DOHH2 (cell line): ENCODE results near the gene LY6G5C.

ENCODE experiments used
- H3F3A ChIP-seq: fragments of 200-600 bp; sonication (generic), shearing (Covaris generic); 2 replicates; pipeline ENCODE4 v1.6.0; 2016; ENCODE audit warnings: antibody characterized with exemption, mild to moderate bottlenecking; ENCODE audit not compliant: control insufficient read depth, insufficient read depth
- H3K27ac ChIP-seq: fragments of 200-600 bp; sonication (generic); 2 replicates; pipeline ENCODE4 v1.5.1; 2014; ENCODE audit warnings: low read depth, mild to moderate bottlenecking, low read length, moderate library complexity
- H3K27me3 ChIP-seq: fragments of 200-600 bp; sonication (generic); 2 replicates; pipeline ENCODE4 v1.6.1; 2014; ENCODE audit warnings: mild to moderate bottlenecking, low read length, mixed read lengths; ENCODE audit not compliant: control insufficient read depth
- H3K36me3 ChIP-seq: fragments of 200-600 bp; sonication (generic); 2 replicates; pipeline ENCODE4 v1.6.1; 2014; ENCODE audit warnings: mild to moderate bottlenecking, low read length, moderate library complexity, mixed read lengths; ENCODE audit not compliant: control insufficient read depth
- H3K4me1 ChIP-seq: fragments of 200-600 bp; sonication (generic); 2 replicates; pipeline ENCODE4 v1.6.1; 2014; ENCODE audit warnings: mild to moderate bottlenecking, low read length, mixed read lengths; ENCODE audit not compliant: control insufficient read depth
- H3K4me2 ChIP-seq: fragments of 200-600 bp; sonication (generic); 2 replicates; pipeline ENCODE4 v1.6.0; 2014; ENCODE audit warnings: mild to moderate bottlenecking, low read length, moderate library complexity
- H3K4me3 ChIP-seq: fragments of 200-600 bp; sonication (generic); 2 replicates; pipeline ENCODE4 v1.5.1; 2014; ENCODE audit warnings: mild to moderate bottlenecking, low read length, mixed read lengths
- H3K79me2 ChIP-seq: fragments of 200-600 bp; sonication (generic); 2 replicates; pipeline ENCODE4 v1.6.1; 2014; ENCODE audit warnings: mild to moderate bottlenecking, low read length, mixed read lengths; ENCODE audit not compliant: control insufficient read depth
- H3K9me2 ChIP-seq: fragments of 200-600 bp; sonication (generic); replicated peaks from 2 replicates; pipeline ENCODE4 v1.6.1; 2014; ENCODE audit warnings: mild to moderate bottlenecking, low read length, mixed read lengths; ENCODE audit not compliant: control insufficient read depth
- H3K9me3 ChIP-seq: fragments of 200-600 bp; sonication (generic); 2 replicates; pipeline ENCODE4 v1.6.1; 2014; ENCODE audit warnings: antibody characterized with exemption, low read length, mixed read lengths; ENCODE audit not compliant: control insufficient read depth, insufficient read depth
- H4K20me1 ChIP-seq: fragments of 200-600 bp; sonication (generic); 2 replicates; pipeline ENCODE4 v1.6.0; 2014; ENCODE audit warnings: low read depth, mild to moderate bottlenecking, antibody characterized with exemption, low read length, moderate library complexity; ENCODE audit not compliant: control insufficient read depth, insufficient read depth
- EZH2phosphoT487 ChIP-seq: fragments of 200-600 bp; sonication (generic); IDR thresholded peaks from 2 replicates; pipeline ENCODE4 v1.6.1; 2017; ENCODE audit warnings: borderline replicate concordance, mild to moderate bottlenecking, antibody characterized with exemption, low read length, moderate library complexity, mixed read lengths
- TF ChIP-seq, protein P1 (sequence below): fragments of 200-600 bp; sonication (generic); IDR thresholded peaks from one replicate; pipeline ENCODE4 v1.5.1; 2014; ENCODE audit warnings: antibody characterized with exemption, mild to moderate bottlenecking, low read depth, low read length; ENCODE audit not compliant: poor library complexity, severe bottlenecking

Gene LY6G5C

DNA sequence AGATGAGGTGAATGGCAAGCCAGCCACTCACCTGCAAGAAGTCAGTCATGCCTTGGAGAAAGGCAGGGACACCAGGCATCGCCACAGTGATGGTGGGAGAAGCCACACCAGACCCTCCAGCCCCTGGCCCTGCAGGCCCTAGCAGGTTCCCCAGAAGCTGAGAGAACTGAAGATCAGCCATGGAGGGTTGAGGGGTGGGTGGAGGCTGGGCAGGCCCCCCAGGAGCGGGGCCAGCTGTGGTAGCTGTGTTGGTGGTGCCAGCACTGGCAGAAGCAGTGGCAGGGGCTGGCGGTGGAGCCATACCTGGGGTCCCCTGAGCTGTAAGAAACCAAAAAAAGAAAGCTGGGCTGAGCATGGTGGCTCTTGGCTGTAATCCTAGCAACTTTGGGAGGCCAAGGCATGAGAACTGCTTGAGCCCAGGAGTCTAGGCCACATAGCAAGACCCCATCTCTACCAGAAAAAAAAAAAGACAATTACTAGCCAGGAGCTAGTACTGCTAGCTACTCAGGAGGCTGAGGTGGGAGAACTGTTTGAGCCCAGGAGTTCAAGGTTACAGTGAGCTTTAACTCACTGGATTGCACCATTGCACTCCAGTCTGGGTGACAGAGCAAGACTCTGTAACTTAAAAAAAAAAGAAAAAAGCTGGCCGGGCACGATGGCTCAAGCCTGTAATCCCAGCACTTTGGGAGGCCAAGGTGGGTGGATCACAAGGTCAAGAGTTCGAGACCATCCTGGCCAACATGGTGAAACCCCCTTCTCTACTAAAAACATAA is 37.9 kb downstream of the LY6G5C start:
- TF ChIP-seq, protein P1, sequence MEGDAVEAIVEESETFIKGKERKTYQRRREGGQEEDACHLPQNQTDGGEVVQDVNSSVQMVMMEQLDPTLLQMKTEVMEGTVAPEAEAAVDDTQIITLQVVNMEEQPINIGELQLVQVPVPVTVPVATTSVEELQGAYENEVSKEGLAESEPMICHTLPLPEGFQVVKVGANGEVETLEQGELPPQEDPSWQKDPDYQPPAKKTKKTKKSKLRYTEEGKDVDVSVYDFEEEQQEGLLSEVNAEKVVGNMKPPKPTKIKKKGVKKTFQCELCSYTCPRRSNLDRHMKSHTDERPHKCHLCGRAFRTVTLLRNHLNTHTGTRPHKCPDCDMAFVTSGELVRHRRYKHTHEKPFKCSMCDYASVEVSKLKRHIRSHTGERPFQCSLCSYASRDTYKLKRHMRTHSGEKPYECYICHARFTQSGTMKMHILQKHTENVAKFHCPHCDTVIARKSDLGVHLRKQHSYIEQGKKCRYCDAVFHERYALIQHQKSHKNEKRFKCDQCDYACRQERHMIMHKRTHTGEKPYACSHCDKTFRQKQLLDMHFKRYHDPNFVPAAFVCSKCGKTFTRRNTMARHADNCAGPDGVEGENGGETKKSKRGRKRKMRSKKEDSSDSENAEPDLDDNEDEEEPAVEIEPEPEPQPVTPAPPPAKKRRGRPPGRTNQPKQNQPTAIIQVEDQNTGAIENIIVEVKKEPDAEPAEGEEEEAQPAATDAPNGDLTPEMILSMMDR, result no peak
- no peak for TF ChIP-seq EZH2phosphoT487
- H3F3A ChIP-seq, result peaks cover 23% of the 10 kb centered on the region
- H3K27me3 ChIP-seq, result no peaks in the 10 kb centered on the region
- H3K9me2 ChIP-seq, result no peaks in the 10 kb centered on the region
- no peaks in the 10 kb centered on the region for H3K79me2 ChIP-seq
- H3K4me2 ChIP-seq, result no peak overlapping the region
- no peak overlapping the region for H3K4me3 ChIP-seq
- peaks cover 87% of the 10 kb centered on the region for H3K36me3 ChIP-seq
- no peaks in the 10 kb centered on the region for H3K9me3 ChIP-seq
- H4K20me1 ChIP-seq, result no peaks in the 10 kb centered on the region
- H3K27ac ChIP-seq, result no peak overlapping the region
- no peaks in the 10 kb centered on the region for H3K4me1 ChIP-seq

DNA sequence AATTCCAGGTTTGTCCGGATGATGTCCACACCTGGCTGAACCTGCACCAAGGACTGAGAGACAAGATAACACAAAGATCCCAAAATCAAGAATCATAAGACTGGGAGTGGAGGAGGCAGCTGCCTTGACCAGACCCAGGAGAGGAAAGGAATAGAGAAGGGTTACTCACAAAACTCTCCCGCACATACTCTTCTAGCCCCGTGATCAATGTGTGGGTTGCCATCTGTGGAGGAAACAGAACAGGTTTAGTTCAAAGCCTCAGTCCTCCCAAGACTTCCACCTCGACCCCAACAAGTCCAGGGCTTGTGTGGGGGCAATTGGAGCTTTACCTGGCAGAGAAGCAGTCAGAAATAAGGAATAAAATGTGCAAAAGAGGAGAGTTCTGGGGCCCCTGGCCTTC is 39.5 kb downstream of the LY6G5C start:
- Histone ChIP-seq H3K4me1 (no peaks in the 10 kb centered on the region), H3K9me2 (no peaks in the 10 kb centered on the region), H3F3A (peaks cover 35% of the 10 kb centered on the region), H3K9me3 (no peaks in the 10 kb centered on the region), H3K4me2 (no peak overlapping the region), H3K27ac (no peak overlapping the region), H4K20me1 (no peaks in the 10 kb centered on the region), H3K79me2 (no peaks in the 10 kb centered on the region), H3K4me3 (no peak overlapping the region), H3K36me3 (peaks cover 91% of the 10 kb centered on the region), H3K27me3 (no peaks in the 10 kb centered on the region)
- TF ChIP-seq, protein P1, result no peak
- no peak for TF ChIP-seq EZH2phosphoT487

DNA sequence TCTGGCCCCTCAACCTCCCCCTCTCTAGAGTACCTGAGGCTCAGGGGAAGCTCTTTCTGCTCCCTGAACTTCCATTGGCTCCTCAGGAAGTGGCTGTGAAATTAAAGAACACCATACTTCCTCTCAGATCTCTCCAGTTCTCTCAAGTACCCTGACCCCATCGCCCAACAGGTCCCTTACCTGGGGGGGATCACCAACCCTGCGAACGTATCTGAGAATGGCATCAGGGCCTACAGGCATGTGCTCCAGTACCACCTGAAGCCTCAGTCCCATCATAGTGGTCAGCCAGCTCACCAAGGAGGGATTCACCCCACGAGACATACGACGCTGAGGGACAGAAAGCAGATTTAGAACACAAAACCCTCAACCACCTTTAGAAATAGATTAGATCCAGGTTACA is 40.3 kb downstream of the LY6G5C start:
- Histone ChIP-seq H3K4me1 (no peaks in the 10 kb centered on the region), H3K4me2 (no peak overlapping the region), H3K79me2 (no peaks in the 10 kb centered on the region), H3K4me3 (no peak overlapping the region), H3F3A (peaks cover 42% of the 10 kb centered on the region), H3K27ac (no peak overlapping the region), H3K27me3 (no peaks in the 10 kb centered on the region), H3K9me3 (no peaks in the 10 kb centered on the region), H3K36me3 (peaks cover 91% of the 10 kb centered on the region), H4K20me1 (no peaks in the 10 kb centered on the region), H3K9me2 (no peaks in the 10 kb centered on the region)
- TF ChIP-seq, protein P1, result no peak
- no peak for TF ChIP-seq EZH2phosphoT487
